HL-60 (cell line): ENCODE results near the gene RCAN3.

Experiments
- DNase-seq, 2 experiments: peaks; one replicate each; pipeline ENCODE4 v3.0.0-alpha.2; 2010 to 2020; ENCODE audit warnings: low read depth in 1 of 2, low spot score in 1 of 2
- H3K27ac ChIP-seq: fragments of 250-450 bp; sonication (Bioruptor Pico); replicated peaks from 2 replicates; pipeline ENCODE4 v1.5.1; 2020; ENCODE audit warnings: mild to moderate bottlenecking, moderate library complexity
- H3K27me3 ChIP-seq: fragments of 250-450 bp; sonication (Bioruptor Pico); 2 replicates; pipeline ENCODE4 v1.5.1; 2021; ENCODE audit warnings: mild to moderate bottlenecking, moderate library complexity; ENCODE audit not compliant: insufficient read depth, poor library complexity, severe bottlenecking
- H3K4me3 ChIP-seq: replicated peaks from 2 replicates; pipeline ENCODE4 v1.5.1; 2011; ENCODE audit warnings: mild to moderate bottlenecking, control low read depth, low read length; ENCODE audit not compliant: insufficient read depth
- GABPA ChIP-seq: IDR thresholded peaks from 2 replicates; pipeline ENCODE4 v1.6.1; 2012; ENCODE audit warnings: low read depth
- REST ChIP-seq: IDR thresholded peaks from 2 replicates; pipeline ENCODE4 v1.6.1; 2012; ENCODE audit warnings: low read depth; ENCODE audit not compliant: insufficient replicate concordance
- SPI1 ChIP-seq: IDR thresholded peaks from 2 replicates; pipeline ENCODE4 v1.6.1; 2012; ENCODE audit warnings: low read depth, mild to moderate bottlenecking, borderline replicate concordance
- TF ChIP-seq, protein P1 (sequence below): IDR thresholded peaks from one replicate; pipeline ENCODE4 v1.5.1; 2011; ENCODE audit warnings: low read length, control low read depth, inconsistent platforms; ENCODE audit not compliant: insufficient read depth

Gene RCAN3

DNA sequence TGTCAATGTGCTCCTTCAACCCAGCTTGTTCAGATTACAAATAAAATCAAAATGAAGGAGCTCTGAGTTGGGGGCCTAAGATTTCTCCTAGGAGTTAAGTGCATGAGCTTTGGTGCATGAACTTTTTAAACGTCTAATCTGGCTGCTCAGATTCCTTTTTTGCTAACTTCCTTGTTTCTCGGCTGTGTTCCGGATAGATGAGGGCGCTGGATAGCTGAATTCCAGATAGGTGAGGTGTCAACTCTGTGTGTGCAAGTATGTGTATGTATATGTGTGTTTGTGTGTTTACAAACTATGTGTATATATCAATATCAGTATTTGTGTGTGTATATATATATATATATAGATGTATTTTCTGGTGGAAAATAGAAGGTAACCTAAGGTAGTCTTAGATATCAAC is 37.5 kb upstream of the RCAN3 start:
- peak in 1 of 2 experiments; percentile 43 for DNase-seq
- no peak overlapping the region for H3K4me3 ChIP-seq
- no peaks in the 10 kb centered on the region for H3K27me3 ChIP-seq
- TF ChIP-seq REST = peak; percentile 66
- no peak for TF ChIP-seq SPI1
- TF ChIP-seq, protein P1, sequence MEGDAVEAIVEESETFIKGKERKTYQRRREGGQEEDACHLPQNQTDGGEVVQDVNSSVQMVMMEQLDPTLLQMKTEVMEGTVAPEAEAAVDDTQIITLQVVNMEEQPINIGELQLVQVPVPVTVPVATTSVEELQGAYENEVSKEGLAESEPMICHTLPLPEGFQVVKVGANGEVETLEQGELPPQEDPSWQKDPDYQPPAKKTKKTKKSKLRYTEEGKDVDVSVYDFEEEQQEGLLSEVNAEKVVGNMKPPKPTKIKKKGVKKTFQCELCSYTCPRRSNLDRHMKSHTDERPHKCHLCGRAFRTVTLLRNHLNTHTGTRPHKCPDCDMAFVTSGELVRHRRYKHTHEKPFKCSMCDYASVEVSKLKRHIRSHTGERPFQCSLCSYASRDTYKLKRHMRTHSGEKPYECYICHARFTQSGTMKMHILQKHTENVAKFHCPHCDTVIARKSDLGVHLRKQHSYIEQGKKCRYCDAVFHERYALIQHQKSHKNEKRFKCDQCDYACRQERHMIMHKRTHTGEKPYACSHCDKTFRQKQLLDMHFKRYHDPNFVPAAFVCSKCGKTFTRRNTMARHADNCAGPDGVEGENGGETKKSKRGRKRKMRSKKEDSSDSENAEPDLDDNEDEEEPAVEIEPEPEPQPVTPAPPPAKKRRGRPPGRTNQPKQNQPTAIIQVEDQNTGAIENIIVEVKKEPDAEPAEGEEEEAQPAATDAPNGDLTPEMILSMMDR = no peak
- peak overlapping the region; percentile 62 for H3K27ac ChIP-seq

GRCh38 chr1:24465638-24466037 is 37.0 kb upstream of the RCAN3 start:
- H3K27me3 ChIP-seq = no peaks in the 10 kb centered on the region
- H3K27ac ChIP-seq = peak overlapping the region; percentile 62
- peak; percentile 46; the same call in 1 of the 2 replicates for TF ChIP-seq SPI1
- TF ChIP-seq, protein P1 = no peak
- H3K4me3 ChIP-seq = no peak overlapping the region
- peak in 1 of 2 experiments; percentile 34 for DNase-seq

DNA sequence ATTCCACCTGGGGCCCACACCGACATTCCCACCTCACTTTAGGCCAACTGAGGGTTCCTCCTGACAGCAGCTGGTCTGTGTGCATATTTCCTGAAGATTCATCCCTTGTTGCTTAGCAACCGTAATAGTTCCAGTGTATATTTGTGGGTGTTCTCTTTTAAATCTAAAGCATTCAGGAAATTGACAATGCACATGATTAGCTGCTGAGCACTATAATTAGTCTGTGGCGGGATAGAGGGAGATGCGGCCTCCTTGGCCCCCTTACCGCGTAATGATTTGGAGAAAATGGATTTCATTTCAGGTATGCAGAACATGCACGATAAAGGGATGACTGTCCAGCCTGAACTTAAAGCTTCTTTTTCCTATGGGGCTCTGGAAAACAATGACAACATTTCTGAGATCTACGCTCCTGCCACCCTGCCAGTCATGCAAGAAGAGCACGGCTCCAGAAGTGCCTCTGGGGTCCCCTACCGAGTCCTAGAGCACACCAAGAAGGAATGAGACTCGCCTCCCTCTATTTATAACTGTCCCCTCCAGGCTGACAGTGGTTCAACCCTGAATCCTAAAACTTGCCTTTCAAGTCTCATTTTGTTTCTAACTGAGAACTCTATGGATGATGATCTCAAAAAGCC is 33.8 kb upstream of the RCAN3 start:
- TF ChIP-seq SPI1 (no peak), REST (no peak)
- DNase-seq = no peak

DNA sequence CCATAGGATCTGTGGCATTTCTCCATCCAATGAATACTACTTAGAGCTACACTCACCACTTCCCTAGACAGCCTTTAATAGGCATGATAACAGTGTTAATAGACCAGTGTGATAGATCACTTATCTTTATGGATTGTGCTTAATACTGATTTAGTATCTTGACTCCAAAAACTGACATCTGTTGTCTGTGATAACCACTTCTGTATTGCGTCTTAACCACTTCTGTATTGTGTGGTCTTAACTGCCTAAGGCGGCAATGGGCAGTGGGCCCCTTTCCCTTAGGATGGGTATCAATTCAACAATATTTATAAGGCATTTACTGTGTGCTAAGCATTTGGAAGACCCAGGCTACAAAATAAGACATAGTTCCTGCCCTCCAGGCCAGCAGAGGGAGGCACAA is 32.0 kb upstream of the RCAN3 start:
- Histone ChIP-seq H3K27me3 (no peaks in the 10 kb centered on the region), H3K27ac (no peak overlapping the region), H3K4me3 (no peak overlapping the region)
- TF ChIP-seq SPI1 = peak; percentile 61; the same call in 1 of the 2 replicates
- TF ChIP-seq GABPA = no peak
- DNase-seq = no peak

More for the DNA sequence above, 33.8 kb upstream of the RCAN3 start:
- Histone ChIP-seq H3K4me3 (no peak overlapping the region), H3K27me3 (no peaks in the 10 kb centered on the region), H3K27ac (no peak overlapping the region)

DNA sequence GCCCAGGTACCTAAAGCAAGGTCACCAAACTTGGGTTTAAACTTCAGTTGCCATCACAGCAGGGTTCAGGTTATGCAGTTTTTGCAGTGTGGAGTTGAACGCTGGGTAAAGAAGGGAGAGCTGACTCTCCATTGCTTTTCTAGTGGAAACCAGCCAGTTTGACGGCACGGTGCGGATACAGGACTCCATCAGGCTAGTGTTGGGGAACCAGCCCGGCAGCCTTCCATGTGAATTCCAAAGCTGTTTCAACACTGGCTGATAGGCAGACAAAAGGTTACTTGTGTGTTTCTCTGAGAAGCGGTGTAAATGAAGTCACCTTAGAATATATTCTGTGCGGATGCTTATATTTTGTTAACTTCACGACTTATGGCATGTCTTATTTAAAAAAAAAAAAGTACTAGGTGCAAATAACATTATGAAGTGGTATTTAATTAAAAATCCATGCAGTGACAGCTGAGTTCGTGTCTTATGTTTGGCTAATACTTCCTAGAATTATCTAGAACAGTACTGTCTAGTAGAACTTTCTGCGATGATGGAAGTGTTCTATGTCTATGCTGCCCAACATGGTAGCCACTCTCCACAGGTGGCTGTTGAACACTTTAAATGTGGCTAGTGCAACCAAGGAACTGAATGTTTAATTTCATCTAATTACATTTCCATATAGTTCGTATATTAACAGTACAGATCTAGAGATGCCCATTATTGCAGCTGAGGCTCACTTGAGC is 29.9 kb upstream of the RCAN3 start:
- Histone ChIP-seq H3K4me3 (no peak overlapping the region), H3K27ac (no peak overlapping the region), H3K27me3 (no peaks in the 10 kb centered on the region)
- no peak for TF ChIP-seq GABPA
- TF ChIP-seq SPI1 = no peak
- TF ChIP-seq, protein P1 = no peak
- no peak for DNase-seq
